Anterior cingulate cortex (tissue), 58 donors: ENCODE measurements around the gene LRMDA.

ENCODE experiments used
- DNase-seq, 58 donors: peaks; one replicate each; lab custom pipeline; 2025; lab: John Stamatoyannopoulos, UW

Gene LRMDA

GRCh38 chr10:75924309-75924902 lies 493.0 kb downstream of the LRMDA start:
- DNase-seq = peak in 1 of 58 donors; percentile 28

GRCh38 chr10:75925999-75926398 lies 494.6 kb downstream of the LRMDA start:
- DNase-seq = no peak

- DNase-seq = peak in 9 of 58 donors; percentile 1 to 47 (median 12)
These were observed 495.3 kb downstream of the LRMDA start for GRCh38 chr10:75926763-75927162.

- no peak for DNase-seq
These were observed 496.8 kb downstream of the LRMDA start for GRCh38 chr10:75928231-75928630.

- no peak for DNase-seq
These were observed 498.3 kb downstream of the LRMDA start for GRCh38 chr10:75929630-75930161.

- no peak for DNase-seq
These were observed 501.5 kb downstream of the LRMDA start for GRCh38 chr10:75932921-75933320.

GRCh38 chr10:75935240-75935639 lies 503.8 kb downstream of the LRMDA start:
- no peak for DNase-seq

GRCh38 chr10:75935650-75936400 lies 504.4 kb downstream of the LRMDA start:
- peak in 1 of 58 donors; percentile 9 for DNase-seq

GRCh38 chr10:75936841-75937240 lies 505.4 kb downstream of the LRMDA start:
- no peak for DNase-seq

GRCh38 chr10:75937823-75938222 lies 506.4 kb downstream of the LRMDA start:
- no peak for DNase-seq

- DNase-seq = no peak
These were observed 507.1 kb downstream of the LRMDA start for GRCh38 chr10:75938380-75939122.

- DNase-seq = no peak
These were observed 508.1 kb downstream of the LRMDA start for GRCh38 chr10:75939541-75939940.

GRCh38 chr10:75940742-75941141 lies 509.3 kb downstream of the LRMDA start:
- DNase-seq = no peak

GRCh38 chr10:75941223-75941801 lies 509.9 kb downstream of the LRMDA start:
- no peak for DNase-seq

GRCh38 chr10:75944061-75944460 lies 512.6 kb downstream of the LRMDA start:
- no peak for DNase-seq

GRCh38 chr10:75948583-75948982 lies 517.2 kb downstream of the LRMDA start:
- no peak for DNase-seq

- DNase-seq = no peak
These were observed 518.9 kb downstream of the LRMDA start for GRCh38 chr10:75950307-75950706.

GRCh38 chr10:75950997-75951589 lies 519.7 kb downstream of the LRMDA start:
- DNase-seq = no peak

- no peak for DNase-seq
These were observed 520.2 kb downstream of the LRMDA start for GRCh38 chr10:75951627-75952026.

GRCh38 chr10:75952093-75952492 lies 520.7 kb downstream of the LRMDA start:
- DNase-seq = no peak
